Peyer's patch (tissue), 4 donors: ENCODE measurements around the gene CFAP97D2.

ENCODE experiments used
- CTCF ChIP-seq, 6 experiments: fragments of 450-650 bp in 4 of 6; fragments of 200-600 bp in 2 of 6; sonication (generic) in 1 of 6; IDR thresholded peaks; one replicate each; pipeline ENCODE4 v1.5.1; 2017 to 2019; ENCODE audit warnings: antibody characterized with exemption in 6 of 6, mild to moderate bottlenecking in 3 of 6, moderate library complexity in 1 of 6
- POLR2A ChIP-seq, 2 donors: fragments of 450-650 bp; IDR thresholded peaks; one replicate each; pipeline ENCODE4 v1.5.1; 2017; ENCODE audit warnings: antibody characterized with exemption in 2 of 2, mild to moderate bottlenecking in 2 of 2, moderate library complexity in 2 of 2

- no peak for TF ChIP-seq CTCF (IDR thresholded peaks at IDR 0.05)
- no peak for TF ChIP-seq POLR2A (IDR thresholded peaks at IDR 0.05)
These were observed 80.3 kb downstream of the CFAP97D2 start for GRCh38 chr13:114259374-114259773.
